PFSK-1 (cell line): ENCODE results near the gene SUSD6.

ENCODE experiments used
- FOXP2 ChIP-seq: optimal IDR thresholded peaks from 2 replicates; pipeline ENCODE3; 2011; ENCODE audit warnings: borderline replicate concordance, control low read depth, inconsistent platforms; ENCODE audit not compliant: insufficient read depth; ENCODE audit errors: extremely low read length, extremely low read depth
- POLR2AphosphoS5 ChIP-seq: IDR thresholded peaks from 2 replicates; pipeline ENCODE4 v1.6.1; 2012; ENCODE audit warnings: low read depth, mild to moderate bottlenecking, control low read depth, low read length, moderate library complexity
- REST ChIP-seq, 2 experiments: IDR thresholded peaks; 2 replicates each; pipeline versions ENCODE4 v1.6.1 to v1.8.0; 2011 to 2012; ENCODE audit warnings: low read depth in 2 of 2, low read length in 2 of 2, control low read depth in 1 of 2, inconsistent platforms in 1 of 2, mild to moderate bottlenecking in 1 of 2, moderate library complexity in 1 of 2; ENCODE audit not compliant: insufficient read depth in 1 of 2
- SIN3A ChIP-seq: IDR thresholded peaks from 2 replicates; pipeline ENCODE4 v1.6.1; 2012; ENCODE audit warnings: mild to moderate bottlenecking, low read length, moderate library complexity, borderline replicate concordance; ENCODE audit not compliant: insufficient read depth
- TAF1 ChIP-seq: IDR thresholded peaks from 2 replicates; pipeline ENCODE4 v1.6.1; 2012; ENCODE audit warnings: low read length, control low read depth, borderline replicate concordance; ENCODE audit not compliant: insufficient read depth

Gene SUSD6

GRCh38 chr14:69661194-69661537 lies 49.8 kb downstream of the SUSD6 start:
- no peak for TF ChIP-seq FOXP2
- no peak for TF ChIP-seq POLR2AphosphoS5
- no peak for TF ChIP-seq TAF1
- no peak for TF ChIP-seq REST (IDR thresholded peaks at IDR 0.05; ENCODE audit: insufficient read depth in 1 of 2, low read depth in 2 of 2, low read length in 2 of 2)
- TF ChIP-seq SIN3A: no peak

GRCh38 chr14:69662636-69663299 lies 51.4 kb downstream of the SUSD6 start:
- TF ChIP-seq FOXP2 (no peak), POLR2AphosphoS5 (no peak), SIN3A (no peak), TAF1 (no peak), REST (IDR thresholded peaks at IDR 0.05; ENCODE audit: insufficient read depth in 1 of 2, low read depth in 2 of 2, low read length in 2 of 2) (no peak)

- no peak for TF ChIP-seq TAF1
Observed at GRCh38 chr14:69663300-69663643, 51.9 kb downstream of the SUSD6 start.

GRCh38 chr14:69664265-69664664 lies 52.9 kb downstream of the SUSD6 start:
- TF ChIP-seq TAF1: no peak
- no peak for TF ChIP-seq REST (IDR thresholded peaks at IDR 0.05; ENCODE audit: insufficient read depth in 1 of 2, low read depth in 2 of 2, low read length in 2 of 2)

GRCh38 chr14:69664865-69665526 lies 53.6 kb downstream of the SUSD6 start:
- TF ChIP-seq POLR2AphosphoS5 (no peak), REST (IDR thresholded peaks at IDR 0.05; ENCODE audit: insufficient read depth in 1 of 2, low read depth in 2 of 2, low read length in 2 of 2) (no peak), FOXP2 (no peak), SIN3A (no peak), TAF1 (no peak)
